DND-41 (cell line): Measurements from ENCODE around the gene PPP1R13B.

Experiments
- EZH2 ChIP-seq: IDR thresholded peaks from 3 replicates; pipeline ENCODE4 v1.6.1; 2012; ENCODE audit warnings: borderline replicate concordance, low read depth, mild to moderate bottlenecking, moderate library complexity, low read length, inconsistent platforms; ENCODE audit not compliant: severe bottlenecking
- TF ChIP-seq, protein P1 (sequence below): IDR thresholded peaks from 2 replicates; pipeline ENCODE4 v1.5.1; 2012; ENCODE audit warnings: borderline replicate concordance, low read length, moderate library complexity, mild to moderate bottlenecking; ENCODE audit not compliant: poor library complexity, severe bottlenecking; ENCODE audit errors: extremely low read depth

DNA sequence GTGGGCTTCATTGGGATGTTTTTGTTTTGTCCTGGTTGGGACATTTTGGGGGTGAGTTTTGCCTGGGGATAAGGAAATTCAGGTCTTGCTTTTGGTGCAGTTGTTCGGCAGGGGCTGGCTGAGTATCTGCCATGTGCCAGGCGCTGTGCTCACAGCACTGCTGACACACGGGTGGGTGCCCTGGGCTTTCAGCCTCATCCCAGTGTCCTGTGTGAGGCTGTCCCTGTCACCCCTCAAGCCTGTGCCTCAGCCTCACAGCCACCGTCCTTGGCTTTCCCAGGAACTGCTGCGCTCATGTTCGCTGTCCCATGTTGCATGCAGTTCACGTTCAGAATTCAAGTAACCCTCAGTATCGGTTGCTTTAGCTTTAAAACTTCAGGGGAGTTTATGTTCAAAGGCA, 157.0 kb downstream of the PPP1R13B start:
- TF ChIP-seq, protein P1, sequence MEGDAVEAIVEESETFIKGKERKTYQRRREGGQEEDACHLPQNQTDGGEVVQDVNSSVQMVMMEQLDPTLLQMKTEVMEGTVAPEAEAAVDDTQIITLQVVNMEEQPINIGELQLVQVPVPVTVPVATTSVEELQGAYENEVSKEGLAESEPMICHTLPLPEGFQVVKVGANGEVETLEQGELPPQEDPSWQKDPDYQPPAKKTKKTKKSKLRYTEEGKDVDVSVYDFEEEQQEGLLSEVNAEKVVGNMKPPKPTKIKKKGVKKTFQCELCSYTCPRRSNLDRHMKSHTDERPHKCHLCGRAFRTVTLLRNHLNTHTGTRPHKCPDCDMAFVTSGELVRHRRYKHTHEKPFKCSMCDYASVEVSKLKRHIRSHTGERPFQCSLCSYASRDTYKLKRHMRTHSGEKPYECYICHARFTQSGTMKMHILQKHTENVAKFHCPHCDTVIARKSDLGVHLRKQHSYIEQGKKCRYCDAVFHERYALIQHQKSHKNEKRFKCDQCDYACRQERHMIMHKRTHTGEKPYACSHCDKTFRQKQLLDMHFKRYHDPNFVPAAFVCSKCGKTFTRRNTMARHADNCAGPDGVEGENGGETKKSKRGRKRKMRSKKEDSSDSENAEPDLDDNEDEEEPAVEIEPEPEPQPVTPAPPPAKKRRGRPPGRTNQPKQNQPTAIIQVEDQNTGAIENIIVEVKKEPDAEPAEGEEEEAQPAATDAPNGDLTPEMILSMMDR: no peak
- no peak for TF ChIP-seq EZH2
